Osteoblast (primary cell): ENCODE data around the gene RNF126. TPM values are rescaled to one million over a fixed set of nuclear protein-coding genes. Genes with fewer than 3 reads are reported as not detected.
"Not testable (repeated sequence)": the region's sequence is repeated elsewhere in the genome, so short reads cannot be mapped to it uniquely, and the experiment has no call there.

Source experiments
- DNase-seq: peaks from one replicate; pipeline ENCODE4 v3.0.0; 2011; ENCODE audit warnings: low spot score, mixed read lengths; ENCODE audit not compliant: insufficient read length; ENCODE audit errors: missing footprints
- H2AFZ ChIP-seq: 2 replicates; pipeline ENCODE4 v1.6.0; 2011; ENCODE audit warnings: mild to moderate bottlenecking, low read length
- H3K27ac ChIP-seq: 2 replicates; pipeline ENCODE4 v1.5.1; 2011; ENCODE audit warnings: mild to moderate bottlenecking, low read depth, low read length, moderate library complexity
- H3K27me3 ChIP-seq: 2 replicates; pipeline ENCODE4 v1.6.0; 2012; ENCODE audit warnings: mild to moderate bottlenecking, control low read depth, inconsistent platforms, low read length, moderate library complexity; ENCODE audit not compliant: insufficient read depth
- H3K36me3 ChIP-seq: 2 replicates; pipeline ENCODE4 v1.5.1; 2011; ENCODE audit warnings: mild to moderate bottlenecking, low read length, control low read depth, moderate library complexity; ENCODE audit not compliant: insufficient read depth
- H3K4me1 ChIP-seq: 2 replicates; pipeline ENCODE4 v1.5.1; 2011; ENCODE audit warnings: mild to moderate bottlenecking, low read length, control low read depth, moderate library complexity; ENCODE audit not compliant: insufficient read depth
- H3K4me2 ChIP-seq: 2 replicates; pipeline ENCODE4 v1.6.0; 2011; ENCODE audit warnings: mild to moderate bottlenecking, low read length; ENCODE audit not compliant: insufficient read depth
- H3K4me3 ChIP-seq: fragments of 200-600 bp; sonication (generic); 3 replicates; pipeline ENCODE4 v1.5.1; 2012; ENCODE audit warnings: mild to moderate bottlenecking, low read length, inconsistent platforms; ENCODE audit not compliant: insufficient read depth
- H3K79me2 ChIP-seq: 2 replicates; pipeline ENCODE4 v1.6.0; 2012; ENCODE audit warnings: mild to moderate bottlenecking, low read length, control low read depth, inconsistent platforms; ENCODE audit not compliant: insufficient read depth
- H3K9me3 ChIP-seq: 2 replicates; pipeline ENCODE4 v1.5.1; 2011; ENCODE audit warnings: low read depth, low read length, control low read depth
- H4K20me1 ChIP-seq: 2 replicates; pipeline ENCODE4 v1.6.0; 2012; ENCODE audit warnings: mild to moderate bottlenecking, low read length, control low read depth; ENCODE audit not compliant: insufficient read depth
- total RNA-seq: library from RNA; depleted of rRNA; stranded (reverse); fragments of >200 nt; gene quantifications from 2 replicates; pipeline ENCODE4 v1.2.3, GENCODE V29; 2012
- TF ChIP-seq, protein P1 (sequence below): IDR thresholded peaks from 2 replicates; pipeline ENCODE4 v1.5.1; 2011; ENCODE audit warnings: mild to moderate bottlenecking, low read depth, low read length, moderate library complexity; ENCODE audit errors: extremely low read depth

Gene RNF126
- total RNA-seq, 1 donor = 38.7 TPM

DNA sequence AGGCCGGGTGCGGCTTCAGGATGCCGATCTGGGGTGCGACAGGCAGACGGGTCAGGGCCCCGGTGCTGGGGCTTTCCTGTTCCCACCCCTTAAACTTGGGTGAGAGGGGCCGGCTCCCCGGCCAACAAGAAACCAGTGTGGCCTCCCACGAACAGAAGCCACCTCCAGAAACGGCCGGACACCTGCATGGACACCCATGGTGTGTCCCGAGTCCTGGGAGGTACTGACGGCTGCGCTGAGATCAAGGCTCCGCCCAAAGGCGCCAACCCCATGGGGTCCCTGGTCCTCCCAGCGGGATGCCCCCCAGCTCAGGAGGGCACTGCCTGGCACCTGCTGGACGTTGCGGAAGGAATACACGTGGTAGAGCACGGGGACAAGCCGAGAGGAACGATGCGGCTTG is 41.2 kb downstream of the RNF126 start:
- H3K27ac ChIP-seq = no peak overlapping the region
- no peak overlapping the region for H3K4me2 ChIP-seq
- peaks cover 14% of the 10 kb centered on the region for H3K36me3 ChIP-seq
- peaks cover 14% of the 10 kb centered on the region for H4K20me1 ChIP-seq
- no peak overlapping the region for H2AFZ ChIP-seq
- H3K27me3 ChIP-seq = no peaks in the 10 kb centered on the region
- DNase-seq = no peak
- H3K4me1 ChIP-seq = peaks cover 6% of the 10 kb centered on the region
- TF ChIP-seq, protein P1, sequence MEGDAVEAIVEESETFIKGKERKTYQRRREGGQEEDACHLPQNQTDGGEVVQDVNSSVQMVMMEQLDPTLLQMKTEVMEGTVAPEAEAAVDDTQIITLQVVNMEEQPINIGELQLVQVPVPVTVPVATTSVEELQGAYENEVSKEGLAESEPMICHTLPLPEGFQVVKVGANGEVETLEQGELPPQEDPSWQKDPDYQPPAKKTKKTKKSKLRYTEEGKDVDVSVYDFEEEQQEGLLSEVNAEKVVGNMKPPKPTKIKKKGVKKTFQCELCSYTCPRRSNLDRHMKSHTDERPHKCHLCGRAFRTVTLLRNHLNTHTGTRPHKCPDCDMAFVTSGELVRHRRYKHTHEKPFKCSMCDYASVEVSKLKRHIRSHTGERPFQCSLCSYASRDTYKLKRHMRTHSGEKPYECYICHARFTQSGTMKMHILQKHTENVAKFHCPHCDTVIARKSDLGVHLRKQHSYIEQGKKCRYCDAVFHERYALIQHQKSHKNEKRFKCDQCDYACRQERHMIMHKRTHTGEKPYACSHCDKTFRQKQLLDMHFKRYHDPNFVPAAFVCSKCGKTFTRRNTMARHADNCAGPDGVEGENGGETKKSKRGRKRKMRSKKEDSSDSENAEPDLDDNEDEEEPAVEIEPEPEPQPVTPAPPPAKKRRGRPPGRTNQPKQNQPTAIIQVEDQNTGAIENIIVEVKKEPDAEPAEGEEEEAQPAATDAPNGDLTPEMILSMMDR = no peak
- H3K9me3 ChIP-seq = no peaks in the 10 kb centered on the region
- H3K79me2 ChIP-seq = no peaks in the 10 kb centered on the region
- H3K4me3 ChIP-seq = no peak overlapping the region

DNA sequence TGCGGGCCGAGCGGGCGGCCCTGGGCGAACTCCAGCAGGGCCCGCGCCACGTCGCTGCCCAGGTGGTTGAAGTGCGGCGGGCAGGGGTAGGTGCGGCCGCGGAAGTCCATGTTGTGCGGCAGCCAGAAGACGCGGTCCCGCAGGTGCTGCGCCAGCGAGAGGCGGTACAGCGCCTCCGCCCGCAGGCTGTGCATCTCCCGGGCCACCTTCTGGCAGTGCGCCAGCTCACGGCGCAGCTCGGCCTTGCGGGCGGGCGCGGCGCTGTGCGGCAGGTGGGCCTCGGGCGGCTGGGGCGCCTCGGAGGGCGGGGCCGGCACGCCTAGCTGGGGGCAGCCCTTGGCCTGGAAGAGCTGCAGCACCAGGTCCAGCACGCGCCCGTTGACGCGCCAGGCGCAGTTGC is 41.8 kb downstream of the RNF126 start:
- H3K4me1 ChIP-seq, H3K27me3 ChIP-seq, H2AFZ ChIP-seq, H3K4me2 ChIP-seq, H3K4me3 ChIP-seq, H3K9me3 ChIP-seq, H3K79me2 ChIP-seq, H3K27ac ChIP-seq, DNase-seq: not testable (repeated sequence)
- peaks cover 14% of the 10 kb centered on the region for H3K36me3 ChIP-seq
- H4K20me1 ChIP-seq = peaks cover 14% of the 10 kb centered on the region

DNA sequence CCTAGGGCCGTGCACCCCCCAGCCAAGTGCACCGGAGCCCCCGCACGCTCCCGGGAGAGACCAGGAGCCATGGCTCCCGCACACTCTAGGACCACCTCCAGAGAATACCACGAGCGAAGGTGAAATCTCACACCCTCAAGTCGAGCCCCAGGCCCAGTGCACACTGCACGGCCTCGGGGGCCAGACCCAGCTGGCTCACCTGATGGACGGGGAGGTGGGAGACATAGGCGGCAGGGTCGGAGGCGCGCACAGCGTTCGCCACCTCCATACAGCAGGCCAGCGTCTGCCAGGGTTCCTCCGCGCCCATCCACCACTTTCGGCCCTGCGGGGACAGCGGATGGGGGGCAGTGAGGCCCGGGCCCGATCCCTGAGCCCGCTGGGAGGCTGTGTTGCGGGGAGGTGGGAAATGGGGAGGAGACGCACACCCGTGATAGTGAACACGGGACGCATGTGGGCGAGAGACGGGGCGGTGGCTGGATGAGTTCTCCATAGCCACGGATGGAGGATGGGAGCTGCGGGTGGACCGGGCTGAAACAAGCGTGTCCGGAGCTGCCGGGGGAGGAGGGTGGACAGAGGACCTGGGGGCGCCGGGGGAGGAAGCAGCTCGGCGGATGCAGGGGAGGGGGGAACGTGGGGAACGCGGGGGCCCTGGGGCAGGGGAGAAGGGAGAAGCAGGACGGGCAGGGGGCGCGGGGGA is 42.7 kb downstream of the RNF126 start:
- Histone ChIP-seq H3K79me2 (no peaks in the 10 kb centered on the region), H4K20me1 (peaks cover 13% of the 10 kb centered on the region), H3K36me3 (peaks cover 13% of the 10 kb centered on the region), H3K27ac (no peak overlapping the region), H3K27me3 (no peaks in the 10 kb centered on the region), H3K9me3 (no peaks in the 10 kb centered on the region), H3K4me3 (no peak overlapping the region), H3K4me2 (no peak overlapping the region), H2AFZ (no peak overlapping the region), H3K4me1 (peaks cover 6% of the 10 kb centered on the region)
- TF ChIP-seq, protein P1 = no peak
- DNase-seq = peak; percentile 82

DNA sequence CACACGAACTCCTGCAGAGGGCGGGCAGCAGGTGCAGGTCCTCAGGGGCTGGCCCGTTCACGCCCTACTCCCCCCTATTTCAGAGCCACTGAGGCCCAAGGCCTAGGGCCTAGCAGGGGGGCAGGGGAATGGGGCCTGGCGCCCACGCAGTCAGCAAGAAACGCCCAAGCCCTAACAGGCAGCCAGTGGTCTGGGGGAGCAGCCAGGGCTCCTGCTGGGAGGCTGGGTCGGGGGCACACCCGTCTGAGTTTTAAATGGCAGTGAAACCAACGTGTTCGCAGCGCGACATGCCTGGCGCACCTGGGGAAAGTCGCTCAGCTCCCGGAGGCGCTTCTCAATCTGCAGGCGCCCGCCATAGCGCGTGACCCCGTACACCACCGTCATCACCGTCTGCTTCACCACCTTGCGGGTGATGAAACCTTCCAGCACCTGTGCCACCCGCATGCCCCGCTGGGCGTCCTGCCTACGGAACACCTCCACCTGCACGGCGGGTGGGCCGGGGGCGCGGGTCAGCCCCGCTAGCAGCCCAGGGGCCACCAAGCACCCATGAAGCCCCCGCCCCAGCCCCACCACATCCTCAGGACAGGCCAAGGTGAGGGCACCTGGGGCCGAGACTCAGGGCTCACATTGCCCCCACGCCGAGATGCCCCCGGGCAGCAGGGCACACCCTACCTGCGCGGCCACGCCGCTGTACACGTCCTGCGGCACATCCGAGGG is 43.6 kb downstream of the RNF126 start:
- H3K27me3 ChIP-seq = no peaks in the 10 kb centered on the region
- DNase-seq = no peak
- H3K4me2 ChIP-seq = no peak overlapping the region
- H3K27ac ChIP-seq = no peak overlapping the region
- H2AFZ ChIP-seq = no peak overlapping the region
- no peaks in the 10 kb centered on the region for H3K9me3 ChIP-seq
- TF ChIP-seq, protein P1 = no peak
- peaks cover 6% of the 10 kb centered on the region for H3K4me1 ChIP-seq
- peaks cover 8% of the 10 kb centered on the region for H3K36me3 ChIP-seq
- no peaks in the 10 kb centered on the region for H3K79me2 ChIP-seq
- peaks cover 6% of the 10 kb centered on the region for H4K20me1 ChIP-seq
- H3K4me3 ChIP-seq = no peak overlapping the region
